HG02852 (cell line): ENCODE data around the gene DPY19L3.
"Not testable (repeated sequence)": the region's sequence is repeated elsewhere in the genome, so short reads cannot be mapped to it uniquely, and the experiment has no call there.

Experiments used
- ATAC-seq: cut with Tn5 transposase; IDR thresholded peaks from one replicate; pipeline ENCODE4 v1.9.1; 2021; ENCODE audit warnings: mild to moderate bottlenecking, moderate library complexity; ENCODE audit not compliant: unreplicated experiment

Gene DPY19L3

DNA sequence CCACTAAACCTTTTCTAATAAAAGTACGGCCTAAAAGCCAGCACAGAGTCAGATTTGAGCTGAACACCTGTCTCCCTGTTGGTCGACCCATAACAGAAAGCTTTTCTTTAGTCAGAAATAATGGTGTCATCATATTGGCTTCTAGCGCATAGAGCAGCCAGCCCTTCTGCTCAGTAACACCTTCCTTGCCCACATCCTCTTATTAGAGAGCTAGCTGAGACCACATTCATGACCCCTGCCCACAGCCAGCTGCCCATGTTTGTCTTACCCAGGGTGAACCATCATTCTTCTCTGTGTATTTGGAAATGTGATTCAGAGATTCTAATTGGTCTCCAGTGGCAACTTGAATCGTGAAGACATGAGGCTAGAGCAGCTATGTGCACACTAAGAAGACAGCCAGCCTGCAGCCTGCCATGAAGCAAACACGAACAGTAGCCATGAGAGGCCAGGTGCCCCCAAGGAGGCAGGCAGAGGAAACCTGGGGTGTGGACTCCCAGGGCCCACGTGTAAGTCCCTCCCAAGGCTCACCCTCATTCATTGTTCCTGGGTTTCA, 93.2 kb downstream of the DPY19L3 start:
- no peak for ATAC-seq

DNA sequence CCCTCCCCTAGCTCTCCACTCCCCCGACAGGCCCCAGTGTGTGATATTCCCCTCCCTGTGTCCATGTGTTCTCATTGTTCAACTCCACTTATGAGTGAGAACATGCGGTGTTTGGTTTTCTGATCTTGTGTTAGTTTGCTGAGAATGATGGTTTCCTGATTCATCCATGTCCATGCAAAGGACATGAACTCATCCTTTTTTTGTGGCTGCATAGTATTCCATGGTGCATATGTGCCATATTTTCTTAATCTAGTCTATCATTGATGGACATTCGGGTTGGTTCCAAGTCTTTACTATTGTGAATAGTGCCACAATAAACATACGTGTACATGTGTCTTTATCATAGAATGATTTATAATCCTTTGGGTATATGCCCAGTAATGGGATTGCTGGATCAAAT, 106.9 kb downstream of the DPY19L3 start:
- not testable (repeated sequence) for ATAC-seq

DNA sequence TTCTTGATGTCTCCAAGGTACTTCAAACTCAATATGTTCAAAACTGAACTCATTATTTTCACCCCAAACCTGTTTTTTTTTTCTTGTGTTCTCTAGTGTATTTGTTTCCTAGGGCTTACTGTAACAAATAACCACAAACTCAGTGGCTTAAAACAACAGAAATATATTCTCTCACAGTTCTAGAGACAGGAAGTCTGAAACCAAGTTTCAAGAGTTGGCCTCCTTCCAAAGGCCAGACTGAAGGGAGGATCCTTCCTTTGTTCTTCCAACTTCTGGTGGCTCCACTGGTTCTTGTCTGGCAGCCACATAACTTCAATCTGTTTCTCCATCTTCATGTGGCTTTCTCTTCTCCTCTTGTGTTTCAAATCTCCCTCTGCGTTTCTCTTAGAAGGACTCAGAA, 113.5 kb downstream of the DPY19L3 start:
- ATAC-seq, result no peak

DNA sequence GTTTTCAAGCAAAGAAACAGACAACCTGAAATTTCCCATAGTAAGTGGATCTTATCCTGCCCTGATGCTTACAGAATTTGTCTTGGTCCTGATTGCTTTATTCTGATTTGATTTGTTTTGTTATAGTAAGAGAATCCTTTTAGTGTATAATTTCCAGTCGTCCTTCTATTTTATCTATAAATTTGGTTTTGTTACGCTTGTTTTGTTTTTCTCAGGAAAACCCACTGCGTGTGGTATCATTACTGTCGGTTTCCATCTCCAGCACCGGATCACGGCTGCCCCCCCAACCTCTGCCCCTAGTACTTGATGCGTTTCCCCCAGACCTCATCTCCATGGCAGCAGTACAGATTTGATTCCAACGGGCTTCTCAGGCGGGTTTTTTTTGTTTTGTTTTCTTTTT, 117.4 kb downstream of the DPY19L3 start:
- ATAC-seq, result no peak

DNA sequence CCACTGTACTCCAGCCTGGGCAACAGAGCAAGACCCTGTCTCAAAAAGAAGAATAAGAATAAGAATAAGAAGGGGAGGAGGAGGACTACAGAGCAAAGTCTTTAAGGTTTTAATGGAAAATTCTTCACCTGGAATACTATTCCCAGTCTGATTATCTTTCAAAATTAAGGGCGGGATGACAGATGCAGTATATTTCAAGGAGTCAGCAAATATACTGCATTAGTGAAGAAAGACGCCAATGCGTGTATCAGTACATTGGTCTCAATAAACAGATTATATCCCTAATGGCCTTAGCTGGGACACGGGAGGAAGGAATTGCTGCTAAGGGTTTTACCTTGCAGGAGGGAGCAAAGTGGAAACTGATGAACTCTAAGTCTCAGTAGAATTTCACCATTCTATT, 121.3 kb downstream of the DPY19L3 start:
- ATAC-seq, result no peak

DNA sequence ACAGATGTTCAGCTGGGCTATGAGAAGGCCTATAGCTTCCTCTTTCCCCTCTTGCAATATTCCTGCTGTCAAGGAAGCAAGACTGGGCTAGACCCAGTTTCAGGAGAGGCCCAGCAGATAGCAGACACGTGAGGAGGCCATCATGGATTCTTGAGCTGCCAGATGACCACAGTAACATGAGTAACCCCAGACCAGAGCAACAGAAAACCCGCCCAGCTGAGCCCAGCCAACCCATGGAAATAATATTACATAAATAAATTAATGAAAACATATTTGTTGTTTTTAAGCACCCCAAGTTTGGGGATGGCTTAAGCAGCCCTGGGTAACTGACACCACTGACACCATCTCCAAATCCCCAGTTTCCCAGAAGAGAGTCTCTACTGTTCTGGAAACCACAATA, 125.2 kb downstream of the DPY19L3 start:
- ATAC-seq, result no peak

DNA sequence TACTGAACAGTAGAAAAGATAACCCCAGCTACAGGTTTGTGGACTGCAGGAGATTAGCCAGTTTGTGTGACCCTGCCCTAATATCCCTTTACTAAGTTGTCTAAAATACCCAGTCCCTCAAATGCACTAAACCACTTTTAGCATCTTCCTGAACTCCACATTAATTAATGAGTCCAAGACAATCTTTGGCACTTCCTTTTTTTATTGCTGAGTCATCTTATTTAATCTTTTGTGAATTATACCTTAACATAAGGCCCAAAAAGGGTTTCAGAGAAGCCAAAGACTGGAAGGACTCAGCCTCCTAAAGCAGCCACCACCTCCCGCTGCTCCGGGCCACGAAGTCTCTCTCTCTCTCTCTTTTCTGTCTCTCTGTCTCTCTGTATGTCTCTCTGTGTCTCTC, 126.7 kb downstream of the DPY19L3 start:
- ATAC-seq, result no peak
